SU-DHL-6 (cell line): ENCODE results near the gene HRH2.

Experiments used
- H2AFZ ChIP-seq: fragments of 200-600 bp; sonication (generic); 2 replicates; pipeline ENCODE4 v1.6.1; 2014; ENCODE audit warnings: low read depth, mild to moderate bottlenecking, moderate library complexity, mixed read lengths, antibody characterized with exemption, low read length; ENCODE audit not compliant: severe bottlenecking
- H3F3A ChIP-seq: fragments of 200-600 bp; shearing (Covaris generic); 2 replicates; pipeline ENCODE4 v1.6.0; 2016; ENCODE audit warnings: antibody characterized with exemption, mild to moderate bottlenecking; ENCODE audit not compliant: insufficient read depth
- H3K27ac ChIP-seq: fragments of 200-600 bp; sonication (generic); 2 replicates; pipeline ENCODE4 v1.5.1; 2016; ENCODE audit warnings: low read depth, mild to moderate bottlenecking, low read length, moderate library complexity, mixed read lengths
- H3K27me3 ChIP-seq: fragments of 200-600 bp; sonication (generic), shearing (Covaris generic); 2 replicates; pipeline ENCODE4 v1.6.0; 2014; ENCODE audit warnings: mild to moderate bottlenecking, low read length
- H3K36me3 ChIP-seq: fragments of 200-600 bp; sonication (generic); 2 replicates; pipeline ENCODE4 v1.6.1; 2014; ENCODE audit warnings: mild to moderate bottlenecking, low read length, mixed read lengths
- H3K4me2 ChIP-seq: fragments of 300-600, 200-600 bp; shearing (Covaris generic), sonication (generic); 2 replicates; pipeline ENCODE4 v1.6.0; 2014; ENCODE audit warnings: low read length, low read depth, mild to moderate bottlenecking; ENCODE audit not compliant: poor library complexity, severe bottlenecking
- H3K4me3 ChIP-seq: fragments of 200-600 bp; sonication (generic); 2 replicates; pipeline ENCODE4 v1.5.1; 2014; ENCODE audit warnings: antibody characterized with exemption, low read length, mild to moderate bottlenecking, mixed read lengths; ENCODE audit not compliant: insufficient read depth, poor library complexity, severe bottlenecking
- H3K79me2 ChIP-seq: fragments of 200-600 bp; sonication (generic); 2 replicates; pipeline ENCODE4 v1.6.1; 2014; ENCODE audit warnings: mild to moderate bottlenecking, low read length, moderate library complexity; ENCODE audit not compliant: insufficient read depth
- H3K9ac ChIP-seq: fragments of 200-600 bp; sonication (generic); 2 replicates; pipeline ENCODE4 v1.7.0; 2014; ENCODE audit warnings: mild to moderate bottlenecking, low read length
- H3K9me2 ChIP-seq: fragments of 200-600 bp; sonication (generic); replicated peaks from 2 replicates; pipeline ENCODE4 v1.6.1; 2014; ENCODE audit warnings: low read length; ENCODE audit not compliant: insufficient read depth
- H3K9me3 ChIP-seq: fragments of 200-600 bp; sonication (generic); 2 replicates; pipeline ENCODE4 v1.6.1; 2014; ENCODE audit warnings: low read length, mixed read lengths; ENCODE audit not compliant: insufficient read depth
- H4K20me1 ChIP-seq: fragments of 200-600 bp; sonication (generic); 2 replicates; pipeline ENCODE4 v1.6.1; 2014; ENCODE audit warnings: low read depth, mild to moderate bottlenecking, antibody characterized with exemption, low read length, moderate library complexity, mixed read lengths
- EZH2phosphoT487 ChIP-seq: fragments of 200-600 bp; sonication (generic), shearing (Covaris generic); conservative IDR thresholded peaks from 2 replicates; pipeline ENCODE4 v1.6.1; 2018; ENCODE audit warnings: mild to moderate bottlenecking, antibody characterized with exemption, low read length, moderate library complexity, mixed read lengths
- TF ChIP-seq, protein P1 (sequence below): fragments of 200-600 bp; sonication (generic); IDR thresholded peaks from one replicate; pipeline ENCODE4 v1.5.1; 2017; ENCODE audit warnings: antibody characterized with exemption, mild to moderate bottlenecking, low read length, moderate library complexity; ENCODE audit not compliant: insufficient read depth, poor library complexity, severe bottlenecking

Gene HRH2

GRCh38 chr5:175627739-175628138, 30.1 kb upstream of the HRH2 start:
- H3K9me2 ChIP-seq = no peaks in the 10 kb centered on the region
- no peak overlapping the region for H3K4me3 ChIP-seq
- no peak overlapping the region for H2AFZ ChIP-seq
- H3K79me2 ChIP-seq = no peaks in the 10 kb centered on the region
- H3K9ac ChIP-seq = no peak overlapping the region
- H3K36me3 ChIP-seq = no peaks in the 10 kb centered on the region
- H3K9me3 ChIP-seq = no peaks in the 10 kb centered on the region
- H3K27me3 ChIP-seq = 0 out of 2 replicates have a peak, but pooled peaks cover 2% of the 10 kb centered on the region
- TF ChIP-seq, protein P1, sequence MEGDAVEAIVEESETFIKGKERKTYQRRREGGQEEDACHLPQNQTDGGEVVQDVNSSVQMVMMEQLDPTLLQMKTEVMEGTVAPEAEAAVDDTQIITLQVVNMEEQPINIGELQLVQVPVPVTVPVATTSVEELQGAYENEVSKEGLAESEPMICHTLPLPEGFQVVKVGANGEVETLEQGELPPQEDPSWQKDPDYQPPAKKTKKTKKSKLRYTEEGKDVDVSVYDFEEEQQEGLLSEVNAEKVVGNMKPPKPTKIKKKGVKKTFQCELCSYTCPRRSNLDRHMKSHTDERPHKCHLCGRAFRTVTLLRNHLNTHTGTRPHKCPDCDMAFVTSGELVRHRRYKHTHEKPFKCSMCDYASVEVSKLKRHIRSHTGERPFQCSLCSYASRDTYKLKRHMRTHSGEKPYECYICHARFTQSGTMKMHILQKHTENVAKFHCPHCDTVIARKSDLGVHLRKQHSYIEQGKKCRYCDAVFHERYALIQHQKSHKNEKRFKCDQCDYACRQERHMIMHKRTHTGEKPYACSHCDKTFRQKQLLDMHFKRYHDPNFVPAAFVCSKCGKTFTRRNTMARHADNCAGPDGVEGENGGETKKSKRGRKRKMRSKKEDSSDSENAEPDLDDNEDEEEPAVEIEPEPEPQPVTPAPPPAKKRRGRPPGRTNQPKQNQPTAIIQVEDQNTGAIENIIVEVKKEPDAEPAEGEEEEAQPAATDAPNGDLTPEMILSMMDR = no peak
- no peak for TF ChIP-seq EZH2phosphoT487
- no peaks in the 10 kb centered on the region for H4K20me1 ChIP-seq
- no peak overlapping the region for H3K27ac ChIP-seq
- H3F3A ChIP-seq = no peaks in the 10 kb centered on the region
- H3K4me2 ChIP-seq = no peak overlapping the region

GRCh38 chr5:175628668-175629067, 29.2 kb upstream of the HRH2 start:
- H3K79me2 ChIP-seq = no peaks in the 10 kb centered on the region
- H3K4me2 ChIP-seq = no peak overlapping the region
- no peak overlapping the region for H2AFZ ChIP-seq
- H3K9ac ChIP-seq = no peak overlapping the region
- 0 out of 2 replicates have a peak, but pooled peaks cover 2% of the 10 kb centered on the region for H3K27me3 ChIP-seq
- H4K20me1 ChIP-seq = no peaks in the 10 kb centered on the region
- TF ChIP-seq, protein P1 = no peak
- TF ChIP-seq EZH2phosphoT487 = no peak
- no peak overlapping the region for H3K27ac ChIP-seq
- H3K9me2 ChIP-seq = no peaks in the 10 kb centered on the region
- no peaks in the 10 kb centered on the region for H3F3A ChIP-seq
- H3K36me3 ChIP-seq = no peaks in the 10 kb centered on the region
- H3K9me3 ChIP-seq = no peaks in the 10 kb centered on the region
- H3K4me3 ChIP-seq = no peak overlapping the region

DNA sequence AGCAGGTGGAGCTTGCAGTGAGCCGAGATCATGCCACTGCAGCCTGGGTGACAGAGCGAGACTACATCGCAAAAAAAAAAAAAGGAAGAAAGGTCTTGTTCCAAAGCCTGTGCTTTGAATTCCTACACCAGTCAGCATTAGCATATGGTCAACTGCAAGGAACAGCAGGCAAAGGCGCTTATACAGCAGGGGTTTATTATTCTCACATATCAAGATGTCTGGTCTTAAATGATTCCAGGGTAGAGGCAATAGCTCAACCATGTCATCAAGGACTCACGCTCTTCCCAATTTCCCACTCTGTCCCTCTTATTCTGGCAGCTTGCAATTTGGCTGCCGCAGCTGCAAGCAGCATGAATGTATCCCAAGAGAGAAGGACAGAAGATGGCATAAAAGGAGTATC, 28.6 kb upstream of the HRH2 start:
- no peak for TF ChIP-seq EZH2phosphoT487
- TF ChIP-seq, protein P1 = no peak
- H3K27ac ChIP-seq = no peak overlapping the region
- no peaks in the 10 kb centered on the region for H3K79me2 ChIP-seq
- H3F3A ChIP-seq = no peaks in the 10 kb centered on the region
- H3K9ac ChIP-seq = no peak overlapping the region
- no peaks in the 10 kb centered on the region for H3K9me3 ChIP-seq
- 0 out of 2 replicates have a peak, but pooled peaks cover 2% of the 10 kb centered on the region for H3K27me3 ChIP-seq
- no peak overlapping the region for H3K4me3 ChIP-seq
- no peaks in the 10 kb centered on the region for H4K20me1 ChIP-seq
- no peaks in the 10 kb centered on the region for H3K9me2 ChIP-seq
- no peaks in the 10 kb centered on the region for H3K36me3 ChIP-seq
- no peak overlapping the region for H2AFZ ChIP-seq
- H3K4me2 ChIP-seq = no peak overlapping the region
